GM12878 (cell line): ENCODE results near the gene SETBP1. TPM values are rescaled to one million over a fixed set of nuclear protein-coding genes. Genes with fewer than 3 reads are reported as not detected.

Source experiments
- ATAC-seq: fragments of 200-7000 bp; cut with Tn5 transposase; 3 replicates; pipeline ENCODE4 v1.9.1; 2020; ENCODE audit warnings: mild to moderate bottlenecking, moderate library complexity
- BruUV-seq: library from RNA; stranded (reverse); fragments of 400-500 nt; replicated peaks from 2 replicates; lab custom pipeline; 2021; lab: Mats Ljungman, UMichigan
- CTCF ChIA-PET: fragments of 300-600 bp; sonication (Branson Sonifier 250); formaldehyde crosslinking; extraction: SDS; loops from one replicate; lab custom pipeline; 2021; ENCODE audit warnings: inconsistent platforms; lab: Yijun Ruan, JAX
- POLR2A ChIA-PET: fragments of 350-600 bp; formaldehyde crosslinking; extraction: SDS; loops from one replicate; lab custom pipeline; 2021; ENCODE audit warnings: inconsistent platforms; lab: Charles Lee
- RAD21 ChIA-PET: fragments of 300-600 bp; sonication (Branson Sonifier 250); formaldehyde crosslinking; loops from one replicate; lab custom pipeline; 2023; ENCODE audit warnings: antibody characterized with exemption; ENCODE audit not compliant: unreplicated experiment; lab: Charles Lee
- SMC1A ChIA-PET: fragments of 300-600 bp; sonication (Branson Sonifier 250); formaldehyde crosslinking; loops from one replicate; lab custom pipeline; 2023; ENCODE audit not compliant: unreplicated experiment, uncharacterized antibody; lab: Charles Lee
- DNase-seq: peaks from one replicate; pipeline ENCODE4 v3.0.0-alpha.2; 2011; ENCODE audit warnings: low read depth, low spot score
- FAIRE-seq: peaks from 3 replicates; lab custom pipeline; 2011; peaks lifted over from hg19 to GRCh38; lab: Jason Lieb, UNC
- H2AFZ ChIP-seq: 2 replicates; pipeline ENCODE4 v1.6.0; 2011; ENCODE audit warnings: low read depth, low read length, control low read depth; ENCODE audit not compliant: control insufficient read depth
- H3K27ac ChIP-seq: 2 replicates; pipeline ENCODE4 v1.5.1; 2011; ENCODE audit warnings: control low read depth; ENCODE audit not compliant: control insufficient read depth, insufficient read depth
- H3K27me3 ChIP-seq, 2 experiments: replicated peaks in 1 of 2; 2 replicates each; pipeline versions ENCODE4 v1.6.0 to v1.6.1; 2011; ENCODE audit warnings: low read length in 1 of 2; ENCODE audit not compliant: control insufficient read depth in 2 of 2, insufficient read depth in 2 of 2
- H3K36me3 ChIP-seq, 2 experiments: 2 replicates each; pipeline ENCODE4 v1.5.1; 2011; ENCODE audit warnings: low read length in 1 of 2; ENCODE audit not compliant: control insufficient read depth in 2 of 2, insufficient read depth in 2 of 2
- H3K4me1 ChIP-seq: 2 replicates; pipeline ENCODE4 v1.6.1; 2011; ENCODE audit warnings: mild to moderate bottlenecking, low read length, moderate library complexity, mixed read lengths; ENCODE audit not compliant: control insufficient read depth, insufficient read depth
- H3K4me2 ChIP-seq: 2 replicates; pipeline ENCODE4 v1.6.0; 2011; ENCODE audit warnings: control low read depth; ENCODE audit not compliant: control insufficient read depth, insufficient read depth
- H3K4me3 ChIP-seq: fragments of 200-600 bp; sonication (generic); 2 replicates; pipeline ENCODE4 v1.5.1; 2016
- H3K79me2 ChIP-seq: 2 replicates; pipeline ENCODE4 v1.6.0; 2011; ENCODE audit warnings: low read length; ENCODE audit not compliant: control insufficient read depth, insufficient read depth
- H3K9ac ChIP-seq: 2 replicates; pipeline ENCODE4 v1.8.0; 2011; ENCODE audit warnings: low read length, control low read depth, mixed read lengths; ENCODE audit not compliant: control insufficient read depth, insufficient read depth
- H3K9me3 ChIP-seq: replicated peaks from 3 replicates; pipeline ENCODE4 v1.5.1; 2011; ENCODE audit warnings: mild to moderate bottlenecking, low read length; ENCODE audit not compliant: control insufficient read depth, insufficient read depth
- H4K20me1 ChIP-seq: 2 replicates; pipeline ENCODE4 v1.6.0; 2011; ENCODE audit not compliant: control insufficient read depth, insufficient read depth
- EP300 ChIP-seq, 2 experiments: fragments of 150-350 bp in 1 of 2; IDR thresholded peaks; 2 replicates each; pipeline ENCODE4 v1.6.1; 2011 to 2012; ENCODE audit warnings: low read depth in 2 of 2, low read length in 2 of 2, borderline replicate concordance in 1 of 2, improper control_type of control experiment in 1 of 2, inconsistent platforms in 1 of 2; ENCODE audit not compliant: control insufficient read depth in 1 of 2
- POLR2AphosphoS2 ChIP-seq: IDR thresholded peaks from 2 replicates; pipeline ENCODE4 v1.6.1; 2011; ENCODE audit warnings: low read depth, mild to moderate bottlenecking, low read length, improper control_type of control experiment, moderate library complexity
- SMARCA5 ChIP-seq: fragments of 450-650 bp; IDR thresholded peaks from 2 replicates; pipeline ENCODE4 v1.6.1; 2017; ENCODE audit warnings: mild to moderate bottlenecking
- TBL1XR1 ChIP-seq: IDR thresholded peaks from 2 replicates; pipeline ENCODE4 v1.6.1; 2012; ENCODE audit warnings: low read depth, low read length, improper control_type of control experiment
- TCF7 ChIP-seq: IDR thresholded peaks from 2 replicates; pipeline ENCODE4 v1.6.1; 2014; ENCODE audit warnings: antibody characterized with exemption, borderline replicate concordance
- WGBS: methylation state at CpG from one replicate; pipeline ENCODE4 v1.1.6; 2016; ENCODE audit warnings: low lambda C conversion rate; ENCODE audit not compliant: insufficient replicate concordance, insufficient coverage; ENCODE audit errors: missing lambda C conversion rate; 5-methylcytosine and 5-hydroxymethylcytosine counted together
- in situ Hi-C: fragments of 300-500 bp; cut with MboI; formaldehyde crosslinking; loops from 9 replicates; pipeline ENCODE4 v1.14.3; 2018; ENCODE audit warnings: mixed read lengths
- intact Hi-C: fragments of 100-400 bp; cut with micrococcal nuclease; formaldehyde crosslinking; loops from one replicate; pipeline ENCODE4 v1.14.2; 2022; ENCODE audit not compliant: unreplicated experiment
- polyA plus RNA-seq, 11 experiments: library from polyadenylated mRNA; depleted of rRNA in 4 of 11; unstranded in 6 of 11; stranded (reverse) in 5 of 11; fragments of >200 nt; fragmentation: Nextera tagmentation in 4 of 11; fragmentation: Illumina TruSeq in 1 of 11; extraction: Ambion mirVana in 4 of 11; extraction: Trizol in 1 of 11; gene quantifications; 1 replicate in 1 of 11; 2 replicates in 10 of 11; pipeline versions ENCODE4 v1.2.1 to v1.2.3, GENCODE V29; 2011 to 2016; ENCODE audit warnings: inconsistent platforms in 2 of 11, missing spikeins in 2 of 11, low read depth in 1 of 11
- total RNA-seq, 4 experiments: library from RNA; depleted of rRNA in 3 of 4; stranded (reverse); fragments of >200 nt in 3 of 4; fragmentation: Illumina TruSeq in 1 of 4; extraction: Trizol in 1 of 4; gene quantifications; 2 replicates each; pipeline versions ENCODE4 v1.2.1 to v1.2.3, GENCODE V29; 2013 to 2021
- TF ChIP-seq, protein P1 (sequence below): IDR thresholded peaks from 2 replicates; pipeline ENCODE4 v1.6.1; 2012; ENCODE audit warnings: low read depth, low read length, improper control_type of control experiment

SETBP1 gene
- total and polyA plus RNA-seq, 10 of the 15 experiments (the other 5 are each of a cell fraction or from before 2014, with no cell fraction given): 0.99 to 29.7 (median 8.3) TPM

- Histone ChIP-seq H3K27ac (no peak overlapping the region), H2AFZ (no peak overlapping the region), H3K27me3 (no peaks in the 10 kb centered on the region), H3K4me1 (peaks cover 78% of the 10 kb centered on the region), H4K20me1 (no peaks in the 10 kb centered on the region), H3K79me2 (no peaks in the 10 kb centered on the region), H3K4me3 (no peak overlapping the region), H3K9me3 (no peaks in the 10 kb centered on the region), H3K9ac (no peak overlapping the region), H3K36me3 (no peaks in the 10 kb centered on the region), H3K4me2 (no peak overlapping the region)
- DNase-seq: no peak
- RAD21 ChIA-PET: interaction anchor here (1.0 to 6.6 kb wide), 6 partner anchors 21 to 112 kb away, joined by 3 to 63 read pairs (median 10); no protein-coding TSS in a partner anchor
- ATAC-seq: no peak
- CTCF ChIA-PET: interaction anchor here (0.9 kb wide), 2 partner anchors 17 to 126 kb away, joined by 3 to 5 read pairs; no protein-coding TSS in a partner anchor
- POLR2A ChIA-PET: interaction anchor here (1.1 to 3.1 kb wide), 3 partner anchors 32 to 45 kb away, joined by 4 to 12 read pairs (median 4); no protein-coding TSS in a partner anchor
- in situ Hi-C loops (no loop called here), intact Hi-C loops (no loop called here)
- no peak for FAIRE-seq
- 86% methylated on average over 4 of the region's 4 CpGs for WGBS
- no peak for TF ChIP-seq TBL1XR1
- TF ChIP-seq EP300 (IDR thresholded peaks at IDR 0.05; ENCODE audit: borderline replicate concordance in 1 of 2, control insufficient read depth in 1 of 2, low read depth in 2 of 2, low read length in 2 of 2): no peak
- no peak for TF ChIP-seq TCF7
- TF ChIP-seq, protein P1, sequence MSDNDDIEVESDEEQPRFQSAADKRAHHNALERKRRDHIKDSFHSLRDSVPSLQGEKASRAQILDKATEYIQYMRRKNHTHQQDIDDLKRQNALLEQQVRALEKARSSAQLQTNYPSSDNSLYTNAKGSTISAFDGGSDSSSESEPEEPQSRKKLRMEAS: no peak
- no peak for TF ChIP-seq SMARCA5
- no peak for TF ChIP-seq POLR2AphosphoS2
- SMC1A ChIA-PET: interaction anchor here (1.2 to 13.7 kb wide), 6 partner anchors 25 to 162 kb away, joined by 6 to 216 read pairs (median 20); no protein-coding TSS in a partner anchor
- BruUV-seq: no TSS peak
Measured at GRCh38 chr18:44727291-44727690, 46.6 kb downstream of the SETBP1 start.
